Hepatic stellate cell (primary cell): ENCODE measurements around the gene ZFYVE26.
"Not testable (repeated sequence)": the region's sequence is repeated elsewhere in the genome, so short reads cannot be mapped to it uniquely, and the experiment has no call there.

ENCODE experiments used
- DNase-seq: peaks from one replicate; pipeline ENCODE4 v3.0.0; 2011; ENCODE audit warnings: low spot score

ZFYVE26 gene

GRCh38 chr14:67816326-67817002 is at the start of gene ZFYVE26:
TSS of gene ZFYVE26 (minus strand) at chr14:67816590. CDS start at chr14:67815963, 627 bp downstream.
- peak; percentile 95 for DNase-seq

GRCh38 chr14:67863223-67863622 is 46.8 kb upstream of the ZFYVE26 start:
- no peak for DNase-seq

GRCh38 chr14:67859169-67859749 is 42.9 kb upstream of the ZFYVE26 start:
- DNase-seq = no peak

GRCh38 chr14:67857778-67858350 is 41.5 kb upstream of the ZFYVE26 start:
- DNase-seq = no peak

GRCh38 chr14:67856827-67857226 is 40.4 kb upstream of the ZFYVE26 start:
- no peak for DNase-seq

GRCh38 chr14:67853715-67854114 is 37.3 kb upstream of the ZFYVE26 start:
- no peak for DNase-seq

GRCh38 chr14:67852926-67853604 is 36.7 kb upstream of the ZFYVE26 start:
- no peak for DNase-seq

GRCh38 chr14:67851785-67852410 is 35.5 kb upstream of the ZFYVE26 start:
- DNase-seq = no peak

GRCh38 chr14:67850066-67850830 is 33.9 kb upstream of the ZFYVE26 start:
- DNase-seq = no peak

- DNase-seq = no peak
Measured at GRCh38 chr14:67846029-67846610, 29.7 kb upstream of the ZFYVE26 start.

GRCh38 chr14:67837011-67837624 is 20.7 kb upstream of the ZFYVE26 start:
- DNase-seq = peak; percentile 31

- DNase-seq = no peak
Measured at GRCh38 chr14:67835596-67835995, 19.2 kb upstream of the ZFYVE26 start.

- no peak for DNase-seq
Measured at GRCh38 chr14:67833403-67833802, 17.0 kb upstream of the ZFYVE26 start.

- DNase-seq = no peak
Measured at GRCh38 chr14:67831113-67831512, 14.7 kb upstream of the ZFYVE26 start.

- DNase-seq = no peak
Measured at GRCh38 chr14:67821121-67821520, 4.7 kb upstream of the ZFYVE26 start.

GRCh38 chr14:67820428-67820971 is 4.1 kb upstream of the ZFYVE26 start:
- DNase-seq = peak; percentile 22

GRCh38 chr14:67819563-67820421 is 3.4 kb upstream of the ZFYVE26 start, which contains the start of gene RAD51B:
TSS of gene RAD51B (plus strand) at chr14:67819779.
- peak; percentile 93 for DNase-seq

- DNase-seq = not testable (repeated sequence)
Measured at GRCh38 chr14:67818476-67818875, 2.1 kb upstream of the ZFYVE26 start.

GRCh38 chr14:67817750-67818438 is 1.5 kb upstream of the ZFYVE26 start:
- no peak for DNase-seq
